GM10248 (cell line): Measurements from ENCODE around the gene IMPACT.

Source experiments
- CTCF ChIA-PET: fragments of 300-600 bp; sonication (Branson Sonifier 250); formaldehyde crosslinking; extraction: SDS; loops from one replicate; lab custom pipeline; 2021; ENCODE audit warnings: antibody characterized with exemption; lab: Yijun Ruan, JAX
- POLR2A ChIA-PET: fragments of 350-650 bp; sonication (Branson Sonifier 250); formaldehyde crosslinking; extraction: SDS; loops from one replicate; lab custom pipeline; 2020; ENCODE audit warnings: antibody characterized with exemption; lab: Yijun Ruan, JAX
- DNase-seq: peaks from one replicate; pipeline ENCODE4 v3.0.0; 2012; ENCODE audit errors: extremely low spot score
- CTCF ChIP-seq: IDR thresholded peaks from 2 replicates; pipeline ENCODE4 v1.5.1; 2012; ENCODE audit warnings: mild to moderate bottlenecking, low read depth; ENCODE audit errors: extremely low read depth, missing control alignments, control extremely low read depth

IMPACT gene

GRCh38 chr18:24447961-24448360 lies 21.5 kb downstream of the IMPACT start:
- CTCF ChIA-PET = interaction anchor here (1.6 to 2.2 kb wide), 2 partner anchors 40 to 87 kb away, joined by 4 to 11 read pairs; no protein-coding TSS in a partner anchor
- no peak for DNase-seq
- TF ChIP-seq CTCF = no peak
- POLR2A ChIA-PET = no interaction called here

DNA sequence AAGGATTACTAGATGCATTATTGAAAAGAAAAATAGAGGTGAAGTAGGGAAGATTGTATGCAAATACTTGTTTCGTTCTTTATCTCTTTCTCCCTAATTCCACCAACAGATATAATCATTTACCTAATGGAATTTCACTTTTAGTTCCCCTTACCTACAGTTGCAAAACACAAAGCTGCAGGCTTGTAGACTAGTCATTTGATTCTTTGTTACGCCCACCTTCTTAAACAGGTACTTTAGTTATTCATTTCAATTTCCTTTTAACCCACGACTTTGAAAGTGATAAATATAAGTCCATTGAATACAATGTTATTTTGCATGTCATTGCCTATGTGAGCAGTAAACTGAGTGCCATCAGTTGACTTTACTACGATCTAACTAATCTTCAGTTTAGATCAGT lies 30.1 kb downstream of the IMPACT start:
- peak; percentile 15 for DNase-seq
- no peak for TF ChIP-seq CTCF
- POLR2A ChIA-PET = no interaction called here
- CTCF ChIA-PET = no interaction called here

DNA sequence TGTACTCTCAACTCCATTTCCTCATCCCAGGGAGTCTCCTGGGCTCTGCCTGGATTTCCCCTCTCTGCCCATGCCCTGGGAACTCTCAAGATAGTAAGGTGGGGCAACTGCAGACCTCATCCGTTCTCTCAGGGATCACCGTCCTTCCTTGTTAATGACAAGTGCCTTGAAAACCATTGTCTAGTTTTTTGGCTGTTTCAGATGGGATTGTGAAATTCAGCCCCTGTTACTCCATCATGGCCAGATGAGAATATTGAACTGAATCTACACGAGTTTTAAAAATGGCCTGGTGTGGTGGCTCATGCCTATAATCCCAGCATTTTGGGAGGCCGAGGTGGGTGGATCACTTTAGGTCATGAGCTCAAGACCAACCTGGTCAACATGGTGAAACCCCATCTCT lies 33.3 kb downstream of the IMPACT start:
- no peak for TF ChIP-seq CTCF
- ChIA-PET CTCF (no interaction called here), POLR2A (no interaction called here)
- DNase-seq = no peak

DNA sequence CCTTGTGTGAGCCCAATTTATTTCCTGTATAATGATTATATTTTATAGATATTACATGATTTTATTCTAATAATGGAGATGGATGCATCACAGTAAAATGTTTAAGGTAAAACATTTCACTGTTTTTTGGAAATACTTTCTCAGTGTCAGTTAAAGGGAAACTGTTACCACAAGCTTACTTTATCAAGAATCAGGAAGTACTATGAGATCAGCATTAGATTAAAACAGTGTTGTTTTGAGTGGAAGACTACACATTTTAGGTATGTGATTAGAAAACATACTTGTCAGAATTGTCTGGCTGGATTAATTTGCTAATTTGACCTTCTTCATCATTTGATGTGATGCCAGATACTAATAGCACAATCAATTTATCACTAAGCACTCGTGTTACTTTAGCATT lies 33.9 kb downstream of the IMPACT start, which contains the start of gene HRH4:
Gene HRH4 (plus strand): TSS at position 250 of the 400 bp plus-strand sequence. CDS start 92 bp downstream, at position 342.
- POLR2A ChIA-PET = no interaction called here
- no peak for DNase-seq
- CTCF ChIA-PET = interaction anchor here (1.5 kb wide), 1 partner anchor 29 kb away, joined by 6 read pairs; no protein-coding TSS in a partner anchor
- TF ChIP-seq CTCF = no peak

GRCh38 chr18:24461996-24462395 lies 35.5 kb downstream of the IMPACT start:
- ChIA-PET POLR2A (no interaction called here), CTCF (no interaction called here)
- no peak for TF ChIP-seq CTCF
- DNase-seq = no peak

DNA sequence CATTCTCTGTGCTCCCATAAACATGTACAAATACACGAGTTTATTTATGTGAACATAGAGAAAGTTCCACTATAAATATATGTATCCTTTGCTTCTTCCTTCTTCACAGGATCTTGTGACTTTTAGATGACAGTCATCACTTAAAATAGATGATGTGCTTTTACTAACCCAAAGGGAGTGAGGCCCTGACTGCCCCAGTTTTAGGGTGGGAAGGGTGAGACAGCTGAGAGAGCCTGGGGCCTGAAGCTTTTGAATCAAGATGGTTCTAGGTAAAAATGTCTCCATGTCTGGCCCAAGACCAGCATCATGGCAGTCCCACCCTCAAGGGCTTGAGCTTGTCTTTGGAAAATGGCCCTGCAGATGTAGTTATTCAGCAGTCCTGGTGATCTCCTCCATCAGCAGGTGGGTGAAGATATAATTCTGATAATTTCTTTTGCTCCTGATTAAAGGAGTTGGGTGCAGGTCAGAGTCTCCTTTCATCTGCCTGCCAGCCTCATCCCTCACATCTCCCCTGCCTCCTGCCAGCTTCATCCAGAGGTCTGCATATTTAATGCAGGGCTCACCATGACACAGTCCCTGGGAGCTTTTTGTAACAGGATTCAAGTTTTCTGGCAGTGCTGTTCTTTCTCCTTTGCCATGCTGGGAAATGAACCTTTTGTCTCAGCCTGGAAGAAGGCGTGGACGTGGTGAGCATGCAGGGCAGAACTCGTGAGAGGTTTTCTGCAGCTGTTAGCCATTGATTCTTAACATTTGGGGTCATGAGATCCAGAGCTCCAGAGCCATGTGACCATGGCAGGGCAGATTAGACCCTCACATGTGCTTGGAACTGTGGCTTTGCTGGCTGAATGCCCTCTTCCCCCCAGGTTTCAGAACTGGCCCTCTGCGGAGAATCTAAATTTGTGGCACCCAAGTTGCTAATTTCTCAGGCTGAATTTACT lies 36.6 kb downstream of the IMPACT start:
- ChIA-PET CTCF (no interaction called here), POLR2A (no interaction called here)
- TF ChIP-seq CTCF = no peak
- DNase-seq = no peak
